Mammary epithelial cell (primary cell): ENCODE results near the gene BPIFB1.

Experiments used
- EZH2 ChIP-seq: IDR thresholded peaks from 2 replicates; pipeline ENCODE4 v1.6.1; 2012; ENCODE audit warnings: low read length, inconsistent platforms, borderline replicate concordance
- TF ChIP-seq, protein P1 (sequence below), 2 donors: IDR thresholded peaks in 1 of 2; conservative IDR thresholded peaks in 1 of 2; 2 replicates each; pipeline ENCODE4 v1.5.1; 2011 to 2012; ENCODE audit warnings: inconsistent platforms in 2 of 2, low read length in 2 of 2, mild to moderate bottlenecking in 2 of 2, control low read depth in 1 of 2, low read depth in 1 of 2; ENCODE audit not compliant: insufficient read depth in 1 of 2; ENCODE audit errors: extremely low read depth in 1 of 2

DNA sequence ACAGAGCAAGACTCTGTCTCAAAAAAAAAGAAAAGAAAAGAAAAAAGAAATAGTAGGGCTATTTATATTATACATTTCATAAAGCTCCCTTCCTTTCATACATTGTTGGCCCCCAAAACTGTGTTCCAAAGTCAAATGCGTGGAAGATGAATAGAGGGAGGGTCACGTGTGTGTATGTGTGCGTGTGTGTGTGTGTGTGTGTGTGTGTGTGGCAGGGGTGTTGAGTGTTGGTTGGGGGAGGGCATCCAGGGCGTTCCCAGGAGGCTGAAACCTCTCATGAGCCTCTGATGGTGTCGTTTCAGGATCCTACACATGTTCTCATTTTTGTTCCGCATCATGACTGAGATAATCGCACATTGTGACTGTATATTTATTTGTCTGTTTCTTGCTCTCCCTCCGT is 7.8 kb upstream of the BPIFB1 start:
- TF ChIP-seq, protein P1, sequence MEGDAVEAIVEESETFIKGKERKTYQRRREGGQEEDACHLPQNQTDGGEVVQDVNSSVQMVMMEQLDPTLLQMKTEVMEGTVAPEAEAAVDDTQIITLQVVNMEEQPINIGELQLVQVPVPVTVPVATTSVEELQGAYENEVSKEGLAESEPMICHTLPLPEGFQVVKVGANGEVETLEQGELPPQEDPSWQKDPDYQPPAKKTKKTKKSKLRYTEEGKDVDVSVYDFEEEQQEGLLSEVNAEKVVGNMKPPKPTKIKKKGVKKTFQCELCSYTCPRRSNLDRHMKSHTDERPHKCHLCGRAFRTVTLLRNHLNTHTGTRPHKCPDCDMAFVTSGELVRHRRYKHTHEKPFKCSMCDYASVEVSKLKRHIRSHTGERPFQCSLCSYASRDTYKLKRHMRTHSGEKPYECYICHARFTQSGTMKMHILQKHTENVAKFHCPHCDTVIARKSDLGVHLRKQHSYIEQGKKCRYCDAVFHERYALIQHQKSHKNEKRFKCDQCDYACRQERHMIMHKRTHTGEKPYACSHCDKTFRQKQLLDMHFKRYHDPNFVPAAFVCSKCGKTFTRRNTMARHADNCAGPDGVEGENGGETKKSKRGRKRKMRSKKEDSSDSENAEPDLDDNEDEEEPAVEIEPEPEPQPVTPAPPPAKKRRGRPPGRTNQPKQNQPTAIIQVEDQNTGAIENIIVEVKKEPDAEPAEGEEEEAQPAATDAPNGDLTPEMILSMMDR (conservative IDR thresholded peaks at IDR 0.05 in 1 of 2, IDR thresholded peaks at IDR 0.05 in 1 of 2; ENCODE audit: extremely low read depth in 1 of 2, insufficient read depth in 1 of 2, low read depth in 1 of 2, low read length in 2 of 2), result no peak
- no peak for TF ChIP-seq EZH2
